Measurements from ENCODE around the gene MRPS12.

The MRPS12 gene

GRCh38 chr19:38905620-38906019 is 25.1 kb upstream of the MRPS12 start:
- H3K9me3 ChIP-seq (replicated peaks; ENCODE audit: insufficient read depth, low read length), result no peaks in the 10 kb centered on the region
- H3K27me3 ChIP-seq (replicated peaks; ENCODE audit: insufficient read depth, low read length), result no peaks in the 10 kb centered on the region
- H3K27ac ChIP-seq (ENCODE audit: low read length), result no peak overlapping the region
- no peaks in the 10 kb centered on the region for H3K9me2 ChIP-seq (replicated peaks; ENCODE audit: insufficient read depth, low read length)
- no peak for DNase-seq
- H3K4me3 ChIP-seq (ENCODE audit: low read length), result no peak overlapping the region
- H3K4me2 ChIP-seq (ENCODE audit: low read depth, low read length), result no peak overlapping the region
- peaks cover 6% of the 10 kb centered on the region; the same call in 1 of the 2 replicates for H3K4me1 ChIP-seq (ENCODE audit: low read length)
- peaks cover 6% of the 10 kb centered on the region for H3F3A ChIP-seq (ENCODE audit: insufficient read depth, low read length)
- TF ChIP-seq EZH2 (optimal IDR thresholded peaks at IDR 0.05; ENCODE audit: low read depth, low read length), result no peak
- no peak for TF ChIP-seq CTCF (IDR thresholded peaks at IDR 0.05; ENCODE audit: low read length)
- TF ChIP-seq EZH2phosphoT487 (IDR thresholded peaks at IDR 0.05; ENCODE audit: low read length), result no peak
- peaks cover 29% of the 10 kb centered on the region for H3K79me2 ChIP-seq (ENCODE audit: low read length)
- H2AFZ ChIP-seq (ENCODE audit: low read length), result no peak overlapping the region
- H3K36me3 ChIP-seq (replicated peaks; ENCODE audit: insufficient read depth, low read length), result no peaks in the 10 kb centered on the region
- H3K9ac ChIP-seq (ENCODE audit: low read length), result no peak overlapping the region
- no peaks in the 10 kb centered on the region for H4K20me1 ChIP-seq (ENCODE audit: insufficient read depth, low read length)

GRCh38 chr19:38907227-38907626 is 23.5 kb upstream of the MRPS12 start:
- no peaks in the 10 kb centered on the region for H3K27me3 ChIP-seq (replicated peaks; ENCODE audit: insufficient read depth, low read length)
- no peak overlapping the region for H2AFZ ChIP-seq (ENCODE audit: low read length)
- no peaks in the 10 kb centered on the region for H4K20me1 ChIP-seq (ENCODE audit: insufficient read depth, low read length)
- no peaks in the 10 kb centered on the region for H3F3A ChIP-seq (ENCODE audit: insufficient read depth, low read length)
- no peak overlapping the region for H3K9ac ChIP-seq (ENCODE audit: low read length)
- H3K9me2 ChIP-seq (replicated peaks; ENCODE audit: insufficient read depth, low read length), result no peaks in the 10 kb centered on the region
- H3K9me3 ChIP-seq (replicated peaks; ENCODE audit: insufficient read depth, low read length), result no peaks in the 10 kb centered on the region
- no peak for DNase-seq
- no peak overlapping the region for H3K4me3 ChIP-seq (ENCODE audit: low read length)
- H3K4me2 ChIP-seq (ENCODE audit: low read depth, low read length), result no peak overlapping the region
- H3K36me3 ChIP-seq (replicated peaks; ENCODE audit: insufficient read depth, low read length), result no peaks in the 10 kb centered on the region
- no peaks in the 10 kb centered on the region for H3K4me1 ChIP-seq (ENCODE audit: low read length)
- TF ChIP-seq EZH2 (optimal IDR thresholded peaks at IDR 0.05; ENCODE audit: low read depth, low read length) (no peak), EZH2phosphoT487 (IDR thresholded peaks at IDR 0.05; ENCODE audit: low read length) (no peak), CTCF (IDR thresholded peaks at IDR 0.05; ENCODE audit: low read length) (no peak)
- H3K79me2 ChIP-seq (ENCODE audit: low read length), result peaks cover 16% of the 10 kb centered on the region
- no peak overlapping the region for H3K27ac ChIP-seq (ENCODE audit: low read length)

DNA sequence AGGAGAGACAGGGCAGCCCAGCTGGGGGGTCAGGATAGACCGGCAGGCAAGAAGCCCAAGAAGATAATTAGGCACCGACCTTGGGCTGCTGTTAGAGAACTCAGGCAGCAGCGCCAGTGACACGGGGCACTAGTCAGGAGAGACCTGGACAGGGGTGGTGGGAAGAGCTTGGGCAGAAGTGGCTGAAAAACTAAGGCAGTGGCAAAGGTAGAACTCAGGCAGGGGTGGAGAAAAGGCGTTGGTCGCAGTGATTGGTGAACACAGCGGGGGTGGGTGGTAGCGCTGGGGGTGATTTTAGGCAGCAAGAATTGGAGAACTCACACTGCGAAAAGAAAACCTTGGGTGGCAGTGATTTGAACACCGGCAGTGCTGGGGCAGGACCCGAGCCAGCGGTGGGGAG is 23.1 kb upstream of the MRPS12 start:
- TF ChIP-seq CTCF (IDR thresholded peaks at IDR 0.05; ENCODE audit: low read length), result no peak
- TF ChIP-seq EZH2phosphoT487 (IDR thresholded peaks at IDR 0.05; ENCODE audit: low read length), result no peak
- TF ChIP-seq EZH2 (optimal IDR thresholded peaks at IDR 0.05; ENCODE audit: low read depth, low read length), result no peak
- Histone ChIP-seq H3K9me2 (replicated peaks; ENCODE audit: insufficient read depth, low read length) (no peaks in the 10 kb centered on the region), H3K4me3 (ENCODE audit: low read length) (no peak overlapping the region), H3K79me2 (ENCODE audit: low read length) (peaks cover 14% of the 10 kb centered on the region), H3K36me3 (replicated peaks; ENCODE audit: insufficient read depth, low read length) (no peaks in the 10 kb centered on the region), H3K27ac (ENCODE audit: low read length) (no peak overlapping the region), H3K9ac (ENCODE audit: low read length) (no peak overlapping the region), H3K4me2 (ENCODE audit: low read depth, low read length) (no peak overlapping the region), H3K4me1 (ENCODE audit: low read length) (no peaks in the 10 kb centered on the region), H4K20me1 (ENCODE audit: insufficient read depth, low read length) (no peaks in the 10 kb centered on the region), H2AFZ (ENCODE audit: low read length) (no peak overlapping the region), H3K27me3 (replicated peaks; ENCODE audit: insufficient read depth, low read length) (no peaks in the 10 kb centered on the region), H3K9me3 (replicated peaks; ENCODE audit: insufficient read depth, low read length) (no peaks in the 10 kb centered on the region), H3F3A (ENCODE audit: insufficient read depth, low read length) (no peaks in the 10 kb centered on the region)
- DNase-seq, result no peak

All from MM.1S (cell line).